Camera-type eye (tissue), 1 donor: Measurements from ENCODE around the gene COL1A2. TPM values are rescaled to one million over a fixed set of nuclear protein-coding genes. Genes with fewer than 3 reads are reported as not detected.

Experiments used
- total RNA-seq: library from RNA; depleted of rRNA; stranded (reverse); fragments of >200 nt; gene quantifications from one replicate; pipeline ENCODE4 v1.2.3, GENCODE V29; 2014

Gene COL1A2
- 6,947 TPM for total RNA-seq

DNA sequence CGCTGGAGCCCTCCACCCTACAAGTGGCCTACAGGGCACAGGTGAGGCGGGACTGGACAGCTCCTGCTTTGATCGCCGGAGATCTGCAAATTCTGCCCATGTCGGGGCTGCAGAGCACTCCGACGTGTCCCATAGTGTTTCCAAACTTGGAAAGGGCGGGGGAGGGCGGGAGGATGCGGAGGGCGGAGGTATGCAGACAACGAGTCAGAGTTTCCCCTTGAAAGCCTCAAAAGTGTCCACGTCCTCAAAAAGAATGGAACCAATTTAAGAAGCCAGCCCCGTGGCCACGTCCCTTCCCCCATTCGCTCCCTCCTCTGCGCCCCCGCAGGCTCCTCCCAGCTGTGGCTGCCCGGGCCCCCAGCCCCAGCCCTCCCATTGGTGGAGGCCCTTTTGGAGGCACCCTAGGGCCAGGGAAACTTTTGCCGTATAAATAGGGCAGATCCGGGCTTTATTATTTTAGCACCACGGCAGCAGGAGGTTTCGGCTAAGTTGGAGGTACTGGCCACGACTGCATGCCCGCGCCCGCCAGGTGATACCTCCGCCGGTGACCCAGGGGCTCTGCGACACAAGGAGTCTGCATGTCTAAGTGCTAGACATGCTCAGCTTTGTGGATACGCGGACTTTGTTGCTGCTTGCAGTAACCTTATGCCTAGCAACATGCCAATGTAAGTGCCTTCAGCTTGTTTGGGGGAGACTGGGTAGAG lies at the start of gene COL1A2:
COL1A2 (plus strand) TSS at position 459 of the 704 bp plus-strand sequence; CDS start at position 596, 137 bp downstream.

Other genes with a start within 250 kb of the COL1A2 start
- gene CASD1, start 114.9 kb downstream of the COL1A2 start, total RNA-seq, result 95.9 TPM